Smooth muscle cell (in vitro differentiated cells): Measurements from ENCODE around the gene RCBTB2. TPM values are rescaled to one million over a fixed set of nuclear protein-coding genes. Genes with fewer than 3 reads are reported as not detected.

Source experiments
- DNase-seq: peaks from one replicate; lab custom pipeline; 2025; ENCODE audit not compliant: unreplicated experiment; lab: John Stamatoyannopoulos, UW
- H2AFZ ChIP-seq: fragments of 200-600 bp; sonication (generic); 2 replicates; pipeline ENCODE4 v1.6.0; 2016; ENCODE audit warnings: antibody characterized with exemption, low read depth, mild to moderate bottlenecking
- H3F3A ChIP-seq: fragments of 200-600 bp; sonication (generic); 2 replicates; pipeline ENCODE4 v1.6.0; 2017; ENCODE audit warnings: antibody characterized with exemption, low read depth
- H3K27ac ChIP-seq: fragments of 200-600 bp; sonication (generic); 2 replicates; pipeline ENCODE4 v1.5.1; 2016; ENCODE audit warnings: low read depth, mild to moderate bottlenecking
- H3K27me3 ChIP-seq: fragments of 200-600 bp; sonication (generic); 2 replicates; pipeline ENCODE4 v1.6.1; 2016; ENCODE audit warnings: low read depth, mild to moderate bottlenecking
- H3K36me3 ChIP-seq: fragments of 200-600 bp; sonication (generic); 2 replicates; pipeline ENCODE4 v1.5.1; 2016; ENCODE audit warnings: low read depth
- H3K4me1 ChIP-seq: fragments of 200-600 bp; sonication (generic); 2 replicates; pipeline ENCODE4 v1.5.1; 2016; ENCODE audit warnings: low read depth
- H3K4me2 ChIP-seq: fragments of 200-600 bp; sonication (generic); 2 replicates; pipeline ENCODE4 v1.6.0; 2016; ENCODE audit warnings: mild to moderate bottlenecking
- H3K4me3 ChIP-seq: fragments of 200-600 bp; sonication (generic); 2 replicates; pipeline ENCODE4 v1.5.1; 2016; ENCODE audit warnings: mild to moderate bottlenecking
- H3K79me2 ChIP-seq: fragments of 200-600 bp; sonication (generic); 2 replicates; pipeline ENCODE4 v1.6.0; 2016; ENCODE audit warnings: low read depth, mild to moderate bottlenecking
- H3K9ac ChIP-seq: fragments of 200-600 bp; sonication (generic); 2 replicates; pipeline ENCODE4 v1.6.0; 2016; ENCODE audit warnings: low read depth
- H3K9me3 ChIP-seq: fragments of 200-600 bp; sonication (generic); replicated peaks from 2 replicates; pipeline ENCODE4 v1.5.1; 2016; ENCODE audit warnings: low read depth
- H4K20me1 ChIP-seq: fragments of 200-600 bp; sonication (generic); 2 replicates; pipeline ENCODE4 v1.6.0; 2016; ENCODE audit warnings: low read depth
- CTCF ChIP-seq: fragments of 200-600 bp; sonication (generic); IDR thresholded peaks from 2 replicates; pipeline ENCODE4 v1.5.1; 2017; ENCODE audit warnings: borderline replicate concordance, mild to moderate bottlenecking, antibody characterized with exemption; ENCODE audit not compliant: insufficient read depth, poor library complexity, severe bottlenecking
- WGBS: methylation state at CpG from one replicate; pipeline ENCODE4 v1.1.7; 2016; ENCODE audit warnings: low lambda C conversion rate; 5-methylcytosine and 5-hydroxymethylcytosine counted together
- polyA plus RNA-seq: library from polyadenylated mRNA; unstranded; fragments of >200 nt; fragmentation: Nextera tagmentation; extraction: Ambion mirVana; gene quantifications from 2 replicates; pipeline ENCODE4 v1.2.1, GENCODE V29; 2016
- total RNA-seq: library from RNA; depleted of rRNA; stranded (reverse); fragments of >200 nt; gene quantifications from 2 replicates; pipeline ENCODE4 v1.2.3, GENCODE V29; 2014

The RCBTB2 gene
- total and polyA plus RNA-seq, 2 experiments from 2014 or later: 3.7 to 5.0 TPM

- Histone ChIP-seq H4K20me1 (no peaks in the 10 kb centered on the region), H3K4me2 (no peak overlapping the region), H3K4me3 (no peak overlapping the region), H3K4me1 (peaks cover 4% of the 10 kb centered on the region), H3K27me3 (no peaks in the 10 kb centered on the region), H3F3A (peaks cover 4% of the 10 kb centered on the region), H3K9ac (no peak overlapping the region), H3K27ac (no peak overlapping the region), H3K79me2 (no peaks in the 10 kb centered on the region), H2AFZ (no peak overlapping the region), H3K36me3 (no peaks in the 10 kb centered on the region), H3K9me3 (no peaks in the 10 kb centered on the region)
- no peak for TF ChIP-seq CTCF
- WGBS: 72% methylated on average over 5 of the region's 5 CpGs
- DNase-seq: no peak
Observed at GRCh38 chr13:48576448-48577010, 43.6 kb upstream of the RCBTB2 start.

- no peaks in the 10 kb centered on the region for H4K20me1 ChIP-seq
- H3K4me3 ChIP-seq: no peak overlapping the region
- H3K4me2 ChIP-seq: no peak overlapping the region
- no peaks in the 10 kb centered on the region for H3K9me3 ChIP-seq
- H2AFZ ChIP-seq: no peak overlapping the region
- TF ChIP-seq CTCF: no peak
- peaks cover 6% of the 10 kb centered on the region for H3F3A ChIP-seq
- H3K27ac ChIP-seq: no peak overlapping the region
- H3K27me3 ChIP-seq: no peaks in the 10 kb centered on the region
- H3K79me2 ChIP-seq: no peaks in the 10 kb centered on the region
- no peaks in the 10 kb centered on the region for H3K36me3 ChIP-seq
- H3K4me1 ChIP-seq: peaks cover 4% of the 10 kb centered on the region
- no peak overlapping the region for H3K9ac ChIP-seq
- no peak for DNase-seq
- 92% methylated on average over 5 of the region's 5 CpGs for WGBS
Observed at GRCh38 chr13:48575031-48575430, 42.2 kb upstream of the RCBTB2 start.

- Histone ChIP-seq H3K27ac (no peak overlapping the region), H3K79me2 (no peaks in the 10 kb centered on the region), H3K9me3 (no peaks in the 10 kb centered on the region), H3K4me2 (no peak overlapping the region), H4K20me1 (no peaks in the 10 kb centered on the region), H3K27me3 (no peaks in the 10 kb centered on the region), H3K9ac (no peak overlapping the region), H3K4me1 (peaks cover 4% of the 10 kb centered on the region), H2AFZ (no peak overlapping the region), H3K4me3 (no peak overlapping the region), H3K36me3 (no peaks in the 10 kb centered on the region), H3F3A (peaks cover 6% of the 10 kb centered on the region)
- no peak for TF ChIP-seq CTCF
- DNase-seq: no peak
- WGBS: 96% methylated on average over 5 of the region's 5 CpGs
Observed at GRCh38 chr13:48574041-48574796, 41.3 kb upstream of the RCBTB2 start.
